Measurements from ENCODE around the gene DLGAP1. TPM values are rescaled to one million over a fixed set of nuclear protein-coding genes. Genes with fewer than 3 reads are reported as not detected.

DLGAP1 gene
- total and polyA plus RNA-seq, 2 experiments from 2014 or later: 17.0 to 48.5 TPM

- Histone ChIP-seq H3K9me2 (ENCODE audit: insufficient read depth) (no peaks in the 10 kb centered on the region), H3K27ac (ENCODE audit: low read depth) (no peak overlapping the region), H3K79me2 (replicated peaks; ENCODE audit: insufficient read depth) (no peaks in the 10 kb centered on the region), H3K4me1 (ENCODE audit: insufficient read depth) (peaks cover 29% of the 10 kb centered on the region), H2AFZ (no peak overlapping the region), H3K27me3 (ENCODE audit: insufficient read depth) (no peaks in the 10 kb centered on the region), H3F3A (replicated peaks; ENCODE audit: low read depth) (peaks cover 12% of the 10 kb centered on the region; the same call in 1 of the 2 replicates), H3K36me3 (ENCODE audit: insufficient read depth) (no peaks in the 10 kb centered on the region), H3K4me2 (peak overlapping the region; percentile 50), H4K20me1 (replicated peaks; ENCODE audit: insufficient read depth) (no peaks in the 10 kb centered on the region), H3K4me3 (peak overlapping the region; percentile 31; the same call in 1 of the 2 replicates)
- no peak for ATAC-seq
- Mint-ChIP-seq H3K4me3 (no peak overlapping the region), H3K36me3 (ENCODE audit: low read depth) (peaks cover 8% of the 10 kb centered on the region; the same call in 2 of the 3 replicates), H3K9me3 (no peaks in the 10 kb centered on the region), H3K27ac (no peak overlapping the region), H3K27me3 (ENCODE audit: insufficient read depth, low read depth, poor library complexity) (peaks cover 12% of the 10 kb centered on the region), H3K4me1 (peaks cover 24% of the 10 kb centered on the region)
- no peak for DNase-seq (ENCODE audit: low spot score)
- TF ChIP-seq NANOG (IDR thresholded peaks at IDR 0.05; ENCODE audit: borderline replicate concordance) (no peak), EZH2phosphoT487 (IDR thresholded peaks at IDR 0.05; ENCODE audit: unreplicated experiment) (no peak), EZH2 (IDR thresholded peaks at IDR 0.05; ENCODE audit: low read depth, unreplicated experiment) (no peak), STAT1 (IDR thresholded peaks at IDR 0.05; ENCODE audit: unreplicated experiment) (no peak), ZNF114 (CRISPR knock-in tag; IDR thresholded peaks at IDR 0.05) (no peak), CTCF (conservative IDR thresholded peaks at IDR 0.05; ENCODE audit: low read depth in 2 of 2) (no peak), ETS1 (IDR thresholded peaks at IDR 0.05) (no peak), ZNF462 (CRISPR knock-in tag; IDR thresholded peaks at IDR 0.05) (no peak), JUNB (IDR thresholded peaks at IDR 0.05; ENCODE audit: unreplicated experiment) (no peak)
These were observed 806.9 kb downstream of the DLGAP1 start for GRCh38 chr18:3648200-3648599.

Data from GM23338 (cell line).